ENCODE measurements around the gene PPP2R2C. TPM values are rescaled to one million over a fixed set of nuclear protein-coding genes. Genes with fewer than 3 reads are reported as not detected.

The PPP2R2C gene
- total RNA-seq, 1 experiment from 2014 or later: 32.9 TPM

GRCh38 chr4:6350646-6351045 lies 121.8 kb downstream of the PPP2R2C start (continued):
- no peak for TF ChIP-seq REST (IDR thresholded peaks at IDR 0.05; ENCODE audit: low read depth)
- TF ChIP-seq ZNF274 (IDR thresholded peaks at IDR 0.05; ENCODE audit: low read depth, low read length): no peak
- no peak for TF ChIP-seq MAX (IDR thresholded peaks at IDR 0.05)
- no peak for TF ChIP-seq CEBPB (IDR thresholded peaks at IDR 0.05; ENCODE audit: low read depth)
- TF ChIP-seq JUND (IDR thresholded peaks at IDR 0.05): no peak
- TF ChIP-seq POLR2A (IDR thresholded peaks at IDR 0.05; ENCODE audit: borderline replicate concordance, extremely low read depth, insufficient read depth, insufficient read length): no peak
- no peak for TF ChIP-seq SRF (IDR thresholded peaks at IDR 0.05; ENCODE audit: low read depth)
- no peak for TF ChIP-seq FOSL1 (IDR thresholded peaks at IDR 0.05; ENCODE audit: low read depth)
- no peak for TF ChIP-seq ATF3 (IDR thresholded peaks at IDR 0.05)
- TF ChIP-seq SP1 (IDR thresholded peaks at IDR 0.05; ENCODE audit: low read depth): no peak

GRCh38 chr4:6349896-6350603 lies 122.4 kb downstream of the PPP2R2C start:
- BruUV-seq (replicated peaks): no TSS peak
- Histone ChIP-seq H2AFZ (ENCODE audit: low read depth, low read length, poor library complexity, severe bottlenecking) (no peak overlapping the region), H3K9ac (ENCODE audit: low read length) (no peak overlapping the region), H4K20me1 (ENCODE audit: insufficient read depth) (no peaks in the 10 kb centered on the region), H3K4me2 (ENCODE audit: low read length) (no peak overlapping the region), H3K9me2 (ENCODE audit: insufficient read depth) (no peaks in the 10 kb centered on the region), H3K27ac (ENCODE audit: low read depth, low read length) (no peak overlapping the region), H3K9me3 (ENCODE audit: control insufficient read depth in 1 of 2, insufficient read depth in 1 of 2, low read depth in 1 of 2, low read length in 2 of 2) (no peaks in the 10 kb centered on the region), H3K36me3 (ENCODE audit: control insufficient read depth in 1 of 2, insufficient read depth in 2 of 2, low read length in 2 of 2) (no peaks in the 10 kb centered on the region), H3K4me3 (replicated peaks in 1 of 2; ENCODE audit: low read depth in 1 of 2, low read length in 2 of 2) (no peak overlapping the region), H3K27me3 (ENCODE audit: insufficient read depth, low read length) (no peaks in the 10 kb centered on the region), H3K79me2 (ENCODE audit: insufficient read depth, low read length) (no peaks in the 10 kb centered on the region), H3K4me1 (ENCODE audit: control insufficient read depth in 1 of 2, insufficient read depth in 2 of 2, low read length in 2 of 2) (peaks cover 0 to 5% of the 10 kb centered on the region in 2 experiments; a peak in 1 of 4 replicates)
- CTCF ChIA-PET: no interaction called here
- POLR2A ChIA-PET: no interaction called here
- RAD21 ChIA-PET (ENCODE audit: low non-redundant PET in 1 of 2, low total read pairs in 2 of 2, uncharacterized antibody in 2 of 2, unreplicated experiment in 2 of 2): no interaction called here
- DNase-seq (ENCODE audit: low read depth, low spot score): no peak
- no peak for TF ChIP-seq CEBPB (IDR thresholded peaks at IDR 0.05; ENCODE audit: low read depth)
- no peak for ATAC-seq
- intact Hi-C loops (cut with micrococcal nuclease): no loop called here

Data from HCT116 (cell line).